MM.1S (cell line): Measurements from ENCODE around the gene RPL3.

Experiments used
- DNase-seq: peaks from one replicate; pipeline ENCODE4 v3.0.0-alpha.2; 2015
- H2AFZ ChIP-seq: fragments of 300-600 bp; sonication (generic); 2 replicates; pipeline ENCODE4 v1.6.0; 2016; ENCODE audit warnings: antibody characterized with exemption, low read length
- H3F3A ChIP-seq: fragments of 300-600 bp; sonication (generic); 2 replicates; pipeline ENCODE4 v1.6.1; 2016; ENCODE audit warnings: mild to moderate bottlenecking, antibody characterized with exemption, low read length, moderate library complexity, mixed read lengths; ENCODE audit not compliant: insufficient read depth
- H3K27ac ChIP-seq: fragments of 300-600 bp; sonication (generic); 2 replicates; pipeline ENCODE4 v1.5.1; 2016; ENCODE audit warnings: mild to moderate bottlenecking, low read length
- H3K27me3 ChIP-seq: fragments of 300-600 bp; sonication (generic); replicated peaks from 2 replicates; pipeline ENCODE4 v1.6.0; 2016; ENCODE audit warnings: low read length; ENCODE audit not compliant: insufficient read depth
- H3K36me3 ChIP-seq: fragments of 300-600 bp; sonication (generic); replicated peaks from 2 replicates; pipeline ENCODE4 v1.6.1; 2016; ENCODE audit warnings: mild to moderate bottlenecking, low read length, mixed read lengths; ENCODE audit not compliant: insufficient read depth
- H3K4me1 ChIP-seq: fragments of 300-600 bp; sonication (generic); 2 replicates; pipeline ENCODE4 v1.6.1; 2016; ENCODE audit warnings: low read length, mixed read lengths
- H3K4me2 ChIP-seq: fragments of 300-600 bp; sonication (generic); 2 replicates; pipeline ENCODE4 v1.6.0; 2016; ENCODE audit warnings: low read depth, low read length
- H3K4me3 ChIP-seq: fragments of 300-600 bp; sonication (generic); 2 replicates; pipeline ENCODE4 v1.5.1; 2016; ENCODE audit warnings: low read length, mixed read lengths
- H3K79me2 ChIP-seq: fragments of 300-600 bp; sonication (generic); 2 replicates; pipeline ENCODE4 v1.6.1; 2016; ENCODE audit warnings: mixed run types, low read length, mixed read lengths
- H3K9ac ChIP-seq: fragments of 300-600 bp; sonication (generic); 2 replicates; pipeline ENCODE4 v1.6.1; 2016; ENCODE audit warnings: low read length, mixed read lengths
- H3K9me2 ChIP-seq: fragments of 300-600 bp; sonication (generic); replicated peaks from 2 replicates; pipeline ENCODE4 v1.6.1; 2016; ENCODE audit warnings: mild to moderate bottlenecking, low read length, mixed read lengths; ENCODE audit not compliant: insufficient read depth
- H3K9me3 ChIP-seq: fragments of 300-600 bp; sonication (generic); replicated peaks from 2 replicates; pipeline ENCODE4 v1.6.1; 2016; ENCODE audit warnings: mild to moderate bottlenecking, low read length, mixed read lengths; ENCODE audit not compliant: insufficient read depth
- H4K20me1 ChIP-seq: fragments of 300-600 bp; sonication (generic); 2 replicates; pipeline ENCODE4 v1.6.1; 2016; ENCODE audit warnings: mild to moderate bottlenecking, low read length, moderate library complexity, mixed read lengths; ENCODE audit not compliant: insufficient read depth
- EZH2 ChIP-seq: fragments of 300-600 bp; sonication (generic); optimal IDR thresholded peaks from 2 replicates; pipeline ENCODE3; 2017; ENCODE audit warnings: low read depth, mild to moderate bottlenecking, antibody characterized with exemption, low read length, mixed read lengths
- EZH2phosphoT487 ChIP-seq: fragments of 300-600 bp; sonication (generic); IDR thresholded peaks from 2 replicates; pipeline ENCODE4 v1.6.1; 2018; ENCODE audit warnings: antibody characterized with exemption, low read length
- TF ChIP-seq, protein P1 (sequence below): fragments of 300-600 bp; sonication (generic); IDR thresholded peaks from 2 replicates; pipeline ENCODE4 v1.5.1; 2016; ENCODE audit warnings: antibody characterized with exemption, low read length, mixed read lengths

RPL3 gene

DNA sequence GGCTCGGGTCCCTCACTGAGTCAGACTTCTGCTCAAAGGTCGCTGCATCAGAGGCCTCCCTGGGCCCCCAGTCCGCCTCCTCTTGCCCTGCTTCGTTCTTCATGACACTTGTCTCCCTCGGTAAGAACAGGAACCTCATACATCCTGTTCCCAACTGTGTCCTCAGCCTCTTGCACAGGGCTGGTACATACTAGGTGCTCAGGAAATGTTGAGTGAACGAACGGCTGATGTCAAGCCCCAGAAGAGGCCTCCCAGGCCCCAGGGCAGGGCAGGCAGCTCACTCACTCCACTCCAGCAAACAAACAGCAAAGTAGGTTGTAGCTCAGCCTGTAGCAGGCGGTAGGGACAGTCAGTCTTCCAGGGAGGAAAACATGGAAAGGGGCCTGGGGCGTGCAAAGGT is 47.6 kb upstream of the RPL3 start:
- Histone ChIP-seq H4K20me1 (no peaks in the 10 kb centered on the region), H3K27ac (no peak overlapping the region), H3K79me2 (no peaks in the 10 kb centered on the region), H3K36me3 (no peaks in the 10 kb centered on the region), H3K4me2 (no peak overlapping the region), H3K9me2 (no peaks in the 10 kb centered on the region), H3F3A (no peaks in the 10 kb centered on the region), H3K27me3 (no peaks in the 10 kb centered on the region), H3K9ac (no peak overlapping the region), H2AFZ (no peak overlapping the region), H3K4me3 (no peak overlapping the region), H3K9me3 (no peaks in the 10 kb centered on the region), H3K4me1 (0 out of 2 replicates have a peak, but pooled peaks cover 3% of the 10 kb centered on the region)
- TF ChIP-seq EZH2phosphoT487 = no peak
- no peak for TF ChIP-seq EZH2
- TF ChIP-seq, protein P1, sequence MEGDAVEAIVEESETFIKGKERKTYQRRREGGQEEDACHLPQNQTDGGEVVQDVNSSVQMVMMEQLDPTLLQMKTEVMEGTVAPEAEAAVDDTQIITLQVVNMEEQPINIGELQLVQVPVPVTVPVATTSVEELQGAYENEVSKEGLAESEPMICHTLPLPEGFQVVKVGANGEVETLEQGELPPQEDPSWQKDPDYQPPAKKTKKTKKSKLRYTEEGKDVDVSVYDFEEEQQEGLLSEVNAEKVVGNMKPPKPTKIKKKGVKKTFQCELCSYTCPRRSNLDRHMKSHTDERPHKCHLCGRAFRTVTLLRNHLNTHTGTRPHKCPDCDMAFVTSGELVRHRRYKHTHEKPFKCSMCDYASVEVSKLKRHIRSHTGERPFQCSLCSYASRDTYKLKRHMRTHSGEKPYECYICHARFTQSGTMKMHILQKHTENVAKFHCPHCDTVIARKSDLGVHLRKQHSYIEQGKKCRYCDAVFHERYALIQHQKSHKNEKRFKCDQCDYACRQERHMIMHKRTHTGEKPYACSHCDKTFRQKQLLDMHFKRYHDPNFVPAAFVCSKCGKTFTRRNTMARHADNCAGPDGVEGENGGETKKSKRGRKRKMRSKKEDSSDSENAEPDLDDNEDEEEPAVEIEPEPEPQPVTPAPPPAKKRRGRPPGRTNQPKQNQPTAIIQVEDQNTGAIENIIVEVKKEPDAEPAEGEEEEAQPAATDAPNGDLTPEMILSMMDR = no peak
- no peak for DNase-seq

DNA sequence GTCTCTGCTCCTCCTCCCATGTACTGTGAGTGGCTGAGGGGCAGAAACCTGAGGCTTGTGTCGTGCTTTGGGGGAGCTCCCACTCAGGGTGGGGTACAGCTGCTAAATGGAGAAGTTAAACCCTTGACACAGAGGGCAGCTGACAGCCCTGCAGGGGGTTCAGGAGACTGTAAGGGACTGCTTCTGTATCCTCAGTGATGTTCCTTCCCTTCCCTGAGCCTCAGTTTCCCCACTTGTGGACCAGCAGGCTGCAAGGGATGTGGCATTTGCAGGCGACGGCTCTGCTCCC is 46.0 kb upstream of the RPL3 start:
- H3K4me3 ChIP-seq = no peak overlapping the region
- H3K9ac ChIP-seq = no peak overlapping the region
- TF ChIP-seq EZH2 = no peak
- no peak for TF ChIP-seq EZH2phosphoT487
- TF ChIP-seq, protein P1 = no peak
- H4K20me1 ChIP-seq = no peaks in the 10 kb centered on the region
- no peaks in the 10 kb centered on the region for H3K36me3 ChIP-seq
- 0 out of 2 replicates have a peak, but pooled peaks cover 3% of the 10 kb centered on the region for H3K4me1 ChIP-seq
- no peaks in the 10 kb centered on the region; the same call in 1 of the 2 replicates for H3K27me3 ChIP-seq
- H3K27ac ChIP-seq = no peak overlapping the region
- H3K9me2 ChIP-seq = no peaks in the 10 kb centered on the region
- H3K79me2 ChIP-seq = no peaks in the 10 kb centered on the region
- no peak overlapping the region for H2AFZ ChIP-seq
- no peaks in the 10 kb centered on the region for H3K9me3 ChIP-seq
- no peak for DNase-seq
- no peaks in the 10 kb centered on the region for H3F3A ChIP-seq
- H3K4me2 ChIP-seq = no peak overlapping the region

DNA sequence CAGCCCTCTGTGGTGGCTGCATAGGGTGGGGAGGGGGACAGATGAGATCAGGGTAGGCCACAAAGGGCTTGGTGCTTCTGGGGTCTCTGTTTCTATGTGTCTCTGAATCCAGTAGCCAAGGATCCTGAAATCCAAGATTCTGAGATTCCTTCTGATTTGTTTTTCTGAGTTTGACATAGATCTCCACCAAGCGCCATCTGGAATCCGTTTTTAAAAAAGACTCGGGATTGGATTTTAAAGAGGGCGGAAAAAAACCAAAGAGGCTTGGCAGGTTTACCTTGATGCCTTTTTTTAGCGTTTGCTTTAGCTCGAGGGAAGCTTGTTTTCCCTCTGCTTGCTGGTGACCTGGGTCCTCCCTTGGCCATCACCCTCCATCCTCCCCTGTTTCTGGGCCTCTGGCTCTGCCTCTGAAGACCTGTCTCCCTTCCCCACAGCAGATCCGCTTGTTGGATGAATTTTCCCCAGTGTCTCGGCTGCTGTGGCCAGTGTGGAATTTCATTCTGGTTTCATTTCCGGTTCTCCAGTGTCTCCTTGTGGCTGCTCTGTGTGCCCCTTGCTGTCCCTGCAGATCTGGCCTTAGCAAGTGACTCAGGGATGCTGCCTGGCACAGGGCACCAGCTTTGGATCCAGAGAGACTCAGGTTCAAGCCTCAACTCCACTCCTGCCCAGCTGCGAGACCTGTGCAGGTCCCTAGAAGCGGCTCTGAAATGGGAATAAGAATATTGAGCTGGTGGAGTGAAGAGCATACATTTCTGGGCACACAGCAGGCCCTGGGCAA is 45.5 kb upstream of the RPL3 start:
- DNase-seq = no peak
- H3K9ac ChIP-seq = no peak overlapping the region
- no peak overlapping the region for H3K4me2 ChIP-seq
- H4K20me1 ChIP-seq = no peaks in the 10 kb centered on the region
- H3K4me1 ChIP-seq = 0 out of 2 replicates have a peak, but pooled peaks cover 3% of the 10 kb centered on the region
- no peak overlapping the region for H3K4me3 ChIP-seq
- H3K9me3 ChIP-seq = no peaks in the 10 kb centered on the region
- peaks cover 1% of the 10 kb centered on the region; the same call in 1 of the 2 replicates for H3K27me3 ChIP-seq
- H3K79me2 ChIP-seq = no peaks in the 10 kb centered on the region
- no peaks in the 10 kb centered on the region for H3F3A ChIP-seq
- TF ChIP-seq, protein P1 = no peak
- TF ChIP-seq EZH2 (no peak), EZH2phosphoT487 (no peak)
- no peaks in the 10 kb centered on the region for H3K9me2 ChIP-seq
- H3K27ac ChIP-seq = no peak overlapping the region
- no peak overlapping the region for H2AFZ ChIP-seq
- no peaks in the 10 kb centered on the region for H3K36me3 ChIP-seq
